OCI-LY3 (cell line): ENCODE measurements around the gene SND1.

Source experiments
- H2AFZ ChIP-seq: fragments of 200-600, 300-600 bp; shearing (Covaris generic); 2 replicates; pipeline ENCODE4 v1.6.0; 2014; ENCODE audit warnings: antibody characterized with exemption, low read depth, low read length
- H3K27ac ChIP-seq: fragments of 200-600, 300-600 bp; sonication (generic); 2 replicates; pipeline ENCODE4 v1.5.1; 2014; ENCODE audit warnings: mild to moderate bottlenecking, low read length, moderate library complexity, mixed read lengths
- H3K27me3 ChIP-seq: fragments of 200-600, 300-600 bp; sonication (generic); 2 replicates; pipeline ENCODE4 v1.6.1; 2014; ENCODE audit warnings: low read depth, low read length, mixed read lengths
- H3K36me3 ChIP-seq: fragments of 200-600, 300-600 bp; sonication (generic); replicated peaks from 2 replicates; pipeline ENCODE3; 2014; ENCODE audit warnings: low read depth, low read length, mixed read lengths
- H3K4me1 ChIP-seq: fragments of 300-600, 200-600 bp; sonication (generic); 2 replicates; pipeline ENCODE4 v1.6.1; 2014; ENCODE audit warnings: low read length, mixed read lengths
- H3K4me2 ChIP-seq: fragments of 200-600, 300-600 bp; sonication (generic); 2 replicates; pipeline ENCODE4 v1.6.1; 2014; ENCODE audit warnings: low read length, mixed read lengths
- H3K4me3 ChIP-seq: fragments of 300-600, 200-600 bp; sonication (generic); 2 replicates; pipeline ENCODE4 v1.5.1; 2014; ENCODE audit warnings: antibody characterized with exemption, mild to moderate bottlenecking, low read length, moderate library complexity
- H3K79me2 ChIP-seq: fragments of 300-600, 200-600 bp; shearing (Covaris generic); 2 replicates; pipeline ENCODE4 v1.6.1; 2014; ENCODE audit warnings: mild to moderate bottlenecking, low read length, mixed read lengths
- H3K9ac ChIP-seq: fragments of 300-600, 200-600 bp; shearing (Covaris generic); 2 replicates; pipeline ENCODE4 v1.6.0; 2014; ENCODE audit warnings: mild to moderate bottlenecking, low read length, moderate library complexity
- H3K9me3 ChIP-seq: fragments of 200-600, 300-600 bp; shearing (Covaris generic); 2 replicates; pipeline ENCODE4 v1.6.1; 2014; ENCODE audit warnings: low read length, mixed read lengths; ENCODE audit not compliant: insufficient read depth
- H4K20me1 ChIP-seq: fragments of 200-600, 300-600 bp; sonication (generic); 2 replicates; pipeline ENCODE4 v1.6.1; 2016; ENCODE audit warnings: low read length, mixed read lengths; ENCODE audit not compliant: insufficient read depth
- CTCF ChIP-seq: fragments of 200-600, 300-600 bp; sonication (generic); IDR thresholded peaks from 2 replicates; pipeline ENCODE4 v1.5.1; 2014; ENCODE audit warnings: antibody characterized with exemption, low read length, low read depth
- EZH2phosphoT487 ChIP-seq: fragments of 200-600 bp; shearing (Covaris generic); IDR thresholded peaks from 2 replicates; pipeline ENCODE4 v1.6.1; 2018; ENCODE audit warnings: antibody characterized with exemption, mixed run types, low read depth

The SND1 gene

DNA sequence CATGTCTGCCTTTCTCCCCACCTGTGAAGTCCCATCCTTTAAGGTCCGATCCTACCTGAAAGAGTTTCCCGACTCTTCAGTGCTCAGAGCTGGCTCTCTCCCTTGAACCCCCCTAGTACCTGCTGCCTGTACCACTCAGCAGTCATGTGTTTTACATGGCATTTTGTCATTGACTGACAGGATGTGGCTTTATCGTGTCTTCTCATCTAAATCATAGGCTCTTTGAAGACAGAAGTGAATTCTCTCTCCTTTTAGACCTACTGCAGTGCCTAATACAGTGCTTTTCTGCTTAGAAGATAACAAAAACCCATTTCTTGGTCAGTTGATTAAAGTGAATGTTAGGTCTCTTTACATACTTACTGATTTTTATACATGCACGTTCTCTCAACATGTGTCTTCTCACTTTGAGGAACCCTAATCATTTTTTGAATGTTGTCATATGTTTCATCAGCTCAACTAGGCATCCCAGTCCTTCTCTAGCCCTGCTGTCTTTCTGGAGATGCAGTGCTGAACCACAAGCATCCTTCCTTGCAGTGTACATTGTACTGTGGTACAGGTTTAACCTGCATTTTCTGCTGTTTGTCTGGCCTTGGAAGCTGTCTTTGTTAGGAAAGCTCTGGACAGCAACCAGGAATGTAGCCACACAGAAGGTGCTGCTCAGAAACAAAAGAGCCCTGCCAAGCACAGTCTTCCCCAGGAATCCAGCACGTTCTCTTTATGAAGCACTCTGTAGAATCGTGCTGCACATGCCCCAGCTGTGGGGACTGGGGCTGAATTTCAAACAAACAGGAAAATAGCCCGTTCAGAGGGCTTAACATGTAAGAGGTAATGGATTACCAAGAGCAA, 407.4 kb downstream of the SND1 start:
- TF ChIP-seq EZH2phosphoT487 (no peak), CTCF (no peak)
- no peak overlapping the region for H3K27ac ChIP-seq
- H2AFZ ChIP-seq, result no peak overlapping the region
- H3K4me1 ChIP-seq, result no peaks in the 10 kb centered on the region
- H4K20me1 ChIP-seq, result peaks cover 21% of the 10 kb centered on the region
- no peaks in the 10 kb centered on the region for H3K79me2 ChIP-seq
- no peak overlapping the region for H3K4me3 ChIP-seq
- H3K9ac ChIP-seq, result no peak overlapping the region
- H3K36me3 ChIP-seq, result peaks cover 23% of the 10 kb centered on the region
- no peak overlapping the region for H3K4me2 ChIP-seq
- H3K27me3 ChIP-seq, result no peaks in the 10 kb centered on the region
- H3K9me3 ChIP-seq, result no peaks in the 10 kb centered on the region

DNA sequence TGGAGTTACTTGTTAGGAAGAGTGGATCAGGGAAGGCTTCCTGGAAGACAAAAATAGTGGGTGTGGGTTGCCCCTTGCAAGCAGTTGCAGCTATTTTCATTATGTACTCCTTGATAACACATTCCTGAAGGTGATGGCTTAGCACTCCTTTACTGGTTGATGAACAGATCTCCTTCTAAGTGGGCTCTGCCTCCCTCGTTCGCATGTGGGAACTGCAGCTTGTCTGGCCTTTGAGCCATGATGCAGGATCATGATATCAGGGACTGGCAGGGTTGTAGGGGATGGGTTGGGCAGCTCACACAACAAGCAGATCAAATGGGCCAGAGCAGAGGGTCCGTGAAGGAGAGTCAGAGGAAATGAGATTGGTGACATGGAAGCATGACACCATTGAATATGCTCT, 408.0 kb downstream of the SND1 start:
- Histone ChIP-seq H4K20me1 (peaks cover 27% of the 10 kb centered on the region), H3K79me2 (no peaks in the 10 kb centered on the region)

DNA sequence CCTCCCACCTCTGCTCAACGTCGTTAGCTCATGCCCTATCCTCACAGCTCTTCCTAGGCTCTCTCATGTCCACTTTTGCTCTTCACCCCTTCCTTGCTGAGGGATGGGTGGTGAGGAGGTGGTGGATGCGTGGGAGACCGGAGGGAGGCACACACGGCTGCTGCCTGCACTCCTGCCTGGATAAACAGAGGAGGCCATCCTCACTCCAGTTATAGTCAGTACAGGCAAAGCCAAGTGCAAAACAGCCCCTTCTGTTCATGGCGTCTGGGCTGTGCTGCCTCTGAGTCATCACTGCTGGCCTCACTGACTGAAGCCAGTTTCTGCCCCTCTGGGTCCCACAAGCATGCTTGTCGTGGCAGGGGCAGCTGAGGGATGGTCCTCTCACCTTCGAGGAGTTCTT, 411.1 kb downstream of the SND1 start:
- H3K27me3 ChIP-seq, result no peaks in the 10 kb centered on the region
- peaks cover 38% of the 10 kb centered on the region for H4K20me1 ChIP-seq
- H3K4me2 ChIP-seq, result no peak overlapping the region
- no peaks in the 10 kb centered on the region for H3K9me3 ChIP-seq
- H3K27ac ChIP-seq, result no peak overlapping the region
- no peaks in the 10 kb centered on the region for H3K4me1 ChIP-seq
- no peak overlapping the region for H3K9ac ChIP-seq
- H3K79me2 ChIP-seq, result no peaks in the 10 kb centered on the region
- no peak overlapping the region for H3K4me3 ChIP-seq
- peaks cover 20% of the 10 kb centered on the region for H3K36me3 ChIP-seq
- H2AFZ ChIP-seq, result no peak overlapping the region
- TF ChIP-seq CTCF (no peak), EZH2phosphoT487 (no peak)

More for the DNA sequence above, 408.0 kb downstream of the SND1 start:
- H3K4me2 ChIP-seq, result no peak overlapping the region
- TF ChIP-seq CTCF (no peak), EZH2phosphoT487 (no peak)
- H2AFZ ChIP-seq, result no peak overlapping the region
- H3K4me3 ChIP-seq, result no peak overlapping the region
- H3K36me3 ChIP-seq, result peaks cover 24% of the 10 kb centered on the region
- no peaks in the 10 kb centered on the region for H3K9me3 ChIP-seq
- H3K4me1 ChIP-seq, result no peaks in the 10 kb centered on the region
- no peak overlapping the region for H3K9ac ChIP-seq
- no peaks in the 10 kb centered on the region for H3K27me3 ChIP-seq
- no peak overlapping the region for H3K27ac ChIP-seq

DNA sequence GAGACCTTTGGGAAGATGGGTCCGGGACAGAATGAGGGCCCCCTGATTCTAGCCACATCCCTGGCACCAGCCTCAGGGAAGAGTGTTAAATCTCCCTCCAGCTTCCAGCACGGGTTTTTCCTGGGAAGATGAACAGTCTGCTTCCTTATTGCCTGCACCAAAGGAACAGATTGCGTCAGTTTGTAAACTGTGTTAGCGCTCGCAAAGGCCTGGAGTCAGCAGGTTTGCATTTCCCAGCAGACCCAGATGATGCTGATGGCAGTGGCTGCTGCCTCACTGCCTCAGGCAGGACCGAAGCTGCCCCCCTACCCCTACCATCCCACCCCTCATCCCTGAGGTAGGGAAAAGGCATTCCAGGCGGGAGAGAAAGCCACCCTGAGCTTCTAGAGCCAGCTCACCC, 413.9 kb downstream of the SND1 start:
- Histone ChIP-seq H3K27ac (no peak overlapping the region), H3K4me1 (no peaks in the 10 kb centered on the region), H3K4me3 (no peak overlapping the region), H3K9ac (no peak overlapping the region), H3K36me3 (peaks cover 20% of the 10 kb centered on the region), H3K27me3 (no peaks in the 10 kb centered on the region), H2AFZ (no peak overlapping the region), H3K79me2 (no peaks in the 10 kb centered on the region), H4K20me1 (peaks cover 50% of the 10 kb centered on the region), H3K9me3 (no peaks in the 10 kb centered on the region), H3K4me2 (no peak overlapping the region)
- TF ChIP-seq EZH2phosphoT487, result no peak
- TF ChIP-seq CTCF, result no peak
